Uterus (tissue), 4 donors: ENCODE results near the gene CUL5. TPM values are rescaled to one million over a fixed set of nuclear protein-coding genes. Genes with fewer than 3 reads are reported as not detected.

ENCODE experiments used
- DNase-seq, 2 donors: peaks; one replicate each; pipeline ENCODE4 v3.0.0-alpha.2; 2019 to 2020
- H3K27ac ChIP-seq, 2 donors: fragments of 200-600 bp; sonication (generic); 1 replicate in 1 of 2; 2 replicates in 1 of 2; pipeline ENCODE4 v1.5.1; 2016 to 2018
- H3K27me3 ChIP-seq, 2 donors: fragments of 200-600 bp; sonication (generic); one replicate each; pipeline ENCODE4 v1.5.1; 2018 to 2019; ENCODE audit warnings: control low read depth in 1 of 2
- H3K36me3 ChIP-seq, 2 donors: fragments of 200-600 bp; sonication (generic); one replicate each; pipeline ENCODE4 v1.5.1; 2019; ENCODE audit warnings: control low read depth in 1 of 2
- H3K4me1 ChIP-seq, 2 donors: fragments of 200-600 bp; sonication (generic); one replicate each; pipeline ENCODE4 v1.5.1; 2018 to 2019; ENCODE audit warnings: control low read depth in 1 of 2
- H3K4me3 ChIP-seq, 2 donors: fragments of 200-600 bp; sonication (generic); 1 replicate in 1 of 2; 2 replicates in 1 of 2; pipeline ENCODE4 v1.5.1; 2018 to 2019; ENCODE audit warnings: mild to moderate bottlenecking in 1 of 2
- H3K9me3 ChIP-seq, 2 donors: fragments of 200-600 bp; sonication (generic); one replicate each; pipeline ENCODE4 v1.5.1; 2019; ENCODE audit warnings: control low read depth in 1 of 2
- POLR2A ChIP-seq, 2 donors: fragments of 450-650 bp; IDR thresholded peaks; one replicate each; pipeline ENCODE4 v1.6.1; 2016; ENCODE audit warnings: antibody characterized with exemption in 2 of 2, mild to moderate bottlenecking in 1 of 2, moderate library complexity in 1 of 2
- intact Hi-C: fragments of 100-400 bp; cut with DNase I; formaldehyde crosslinking; loops from one replicate; pipeline ENCODE4 v1.15.1; 2023; ENCODE audit warnings: low total_unique reads
- total RNA-seq, 4 donors: library from RNA; depleted of rRNA in 3 of 4; stranded (reverse); fragments of >200 nt in 3 of 4; gene quantifications; one replicate each; pipeline versions ENCODE4 v1.1.0 to v1.2.4, GENCODE V29; 2014 to 2023
- TF ChIP-seq, protein P1 (sequence below), 4 experiments: fragments of 200-600 bp in 2 of 4; fragments of 450-650 bp in 2 of 4; sonication (generic) in 2 of 4; IDR thresholded peaks; one replicate each; pipeline ENCODE4 v1.5.1; 2016 to 2019; ENCODE audit warnings: antibody characterized with exemption in 4 of 4, mild to moderate bottlenecking in 2 of 4, moderate library complexity in 1 of 4
- donor health status: DM: yes; HTN: yes; CAD: no.

CUL5 gene
- total RNA-seq, 4 donors from 2014 or later = 29.5 to 79.8 (median 40.9) TPM

DNA sequence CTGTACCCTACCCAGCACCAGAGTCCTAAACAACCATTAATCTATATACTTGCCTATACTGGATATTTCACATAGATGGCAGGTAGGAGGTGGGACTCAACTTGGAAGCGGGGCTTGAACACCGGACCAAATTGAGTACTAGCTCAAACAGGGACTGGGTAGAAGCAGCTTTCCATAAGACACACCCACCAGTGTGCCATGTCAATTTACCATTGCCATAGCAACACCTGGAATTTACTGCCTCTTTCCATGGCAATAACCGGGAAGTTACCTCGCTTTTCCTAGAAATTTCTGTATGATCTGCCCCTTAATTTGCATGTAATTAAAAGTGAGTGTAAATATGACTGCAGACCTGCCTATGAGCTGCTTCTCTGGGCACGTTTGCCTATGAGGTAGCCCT, 38.6 kb upstream of the CUL5 start:
- Histone ChIP-seq H3K4me1 (no peaks in the 10 kb centered on the region), H3K9me3 (no peaks in the 10 kb centered on the region), H3K27ac (no peak overlapping the region), H3K27me3 (no peaks in the 10 kb centered on the region), H3K4me3 (no peak overlapping the region), H3K36me3 (no peaks in the 10 kb centered on the region)
- DNase-seq = no peak
- TF ChIP-seq, protein P1, sequence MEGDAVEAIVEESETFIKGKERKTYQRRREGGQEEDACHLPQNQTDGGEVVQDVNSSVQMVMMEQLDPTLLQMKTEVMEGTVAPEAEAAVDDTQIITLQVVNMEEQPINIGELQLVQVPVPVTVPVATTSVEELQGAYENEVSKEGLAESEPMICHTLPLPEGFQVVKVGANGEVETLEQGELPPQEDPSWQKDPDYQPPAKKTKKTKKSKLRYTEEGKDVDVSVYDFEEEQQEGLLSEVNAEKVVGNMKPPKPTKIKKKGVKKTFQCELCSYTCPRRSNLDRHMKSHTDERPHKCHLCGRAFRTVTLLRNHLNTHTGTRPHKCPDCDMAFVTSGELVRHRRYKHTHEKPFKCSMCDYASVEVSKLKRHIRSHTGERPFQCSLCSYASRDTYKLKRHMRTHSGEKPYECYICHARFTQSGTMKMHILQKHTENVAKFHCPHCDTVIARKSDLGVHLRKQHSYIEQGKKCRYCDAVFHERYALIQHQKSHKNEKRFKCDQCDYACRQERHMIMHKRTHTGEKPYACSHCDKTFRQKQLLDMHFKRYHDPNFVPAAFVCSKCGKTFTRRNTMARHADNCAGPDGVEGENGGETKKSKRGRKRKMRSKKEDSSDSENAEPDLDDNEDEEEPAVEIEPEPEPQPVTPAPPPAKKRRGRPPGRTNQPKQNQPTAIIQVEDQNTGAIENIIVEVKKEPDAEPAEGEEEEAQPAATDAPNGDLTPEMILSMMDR (IDR thresholded peaks at IDR 0.05) = no peak
- TF ChIP-seq POLR2A (IDR thresholded peaks at IDR 0.05) = no peak
- intact Hi-C loops = no loop called here

DNA sequence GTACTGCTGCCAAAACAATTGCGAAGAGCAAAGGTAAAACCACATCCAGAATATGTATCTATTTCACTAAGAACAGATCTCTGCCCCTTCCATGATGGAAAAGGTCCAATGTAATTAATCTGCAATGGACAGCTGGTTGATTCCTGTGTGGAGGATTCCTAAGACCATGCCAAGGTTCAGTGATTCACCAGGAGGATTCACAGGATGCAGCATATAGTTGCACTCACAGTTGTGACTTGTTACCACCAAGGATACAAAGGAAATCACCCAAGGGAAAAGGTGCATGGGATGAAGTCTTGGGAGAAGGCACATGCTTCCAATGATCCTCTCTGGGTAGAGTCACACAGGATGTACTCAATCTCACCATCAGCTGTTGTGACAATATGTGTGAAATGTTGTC, 35.1 kb upstream of the CUL5 start:
- Histone ChIP-seq H3K9me3 (no peaks in the 10 kb centered on the region), H3K4me1 (no peaks in the 10 kb centered on the region), H3K4me3 (no peak overlapping the region), H3K27me3 (no peaks in the 10 kb centered on the region), H3K36me3 (no peaks in the 10 kb centered on the region), H3K27ac (no peak overlapping the region)
- DNase-seq = no peak
- intact Hi-C loops = no loop called here
- TF ChIP-seq POLR2A (IDR thresholded peaks at IDR 0.05) = no peak
- TF ChIP-seq, protein P1 (IDR thresholded peaks at IDR 0.05) = no peak

DNA sequence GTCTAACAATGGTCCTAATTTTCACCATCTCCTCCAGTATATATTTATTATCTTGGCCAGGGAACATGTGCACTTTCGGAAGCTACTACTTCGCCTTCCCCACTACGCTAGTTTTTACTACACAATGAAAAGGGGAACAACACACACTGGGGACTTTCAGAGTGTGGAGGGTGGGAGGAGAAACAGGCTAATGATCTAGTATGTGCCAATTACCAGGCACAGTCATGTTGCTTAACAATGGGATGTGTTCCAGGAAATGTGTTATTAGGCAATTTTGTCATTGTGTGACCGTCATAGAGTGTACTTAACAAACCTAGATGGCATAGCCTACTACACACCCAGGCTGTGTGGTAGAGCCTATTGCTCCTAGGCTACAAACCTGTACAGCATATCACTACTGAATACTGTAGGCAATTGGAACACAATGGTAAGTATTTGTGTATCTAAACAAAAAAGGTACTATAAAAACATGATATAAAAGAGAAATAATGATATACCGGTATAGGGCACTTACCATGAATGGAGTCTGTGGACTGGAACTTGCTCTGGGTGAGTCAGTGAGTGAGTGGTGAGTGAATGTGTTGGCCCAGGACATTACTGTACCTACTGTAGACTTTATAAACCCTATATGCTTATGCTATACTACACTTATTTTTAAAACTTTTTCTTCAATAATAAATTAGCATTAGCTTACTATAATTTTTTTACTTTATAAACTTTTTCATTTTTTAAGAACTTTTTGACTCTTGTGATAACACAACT, 20.1 kb upstream of the CUL5 start:
- H3K36me3 ChIP-seq = no peaks in the 10 kb centered on the region
- no peak overlapping the region for H3K4me3 ChIP-seq
- intact Hi-C loops = no loop called here
- no peak for DNase-seq
- no peaks in the 10 kb centered on the region for H3K4me1 ChIP-seq
- no peak overlapping the region for H3K27ac ChIP-seq
- TF ChIP-seq, protein P1 (IDR thresholded peaks at IDR 0.05) = no peak
- TF ChIP-seq POLR2A (IDR thresholded peaks at IDR 0.05) = no peak
- H3K9me3 ChIP-seq = no peaks in the 10 kb centered on the region
- no peaks in the 10 kb centered on the region for H3K27me3 ChIP-seq

DNA sequence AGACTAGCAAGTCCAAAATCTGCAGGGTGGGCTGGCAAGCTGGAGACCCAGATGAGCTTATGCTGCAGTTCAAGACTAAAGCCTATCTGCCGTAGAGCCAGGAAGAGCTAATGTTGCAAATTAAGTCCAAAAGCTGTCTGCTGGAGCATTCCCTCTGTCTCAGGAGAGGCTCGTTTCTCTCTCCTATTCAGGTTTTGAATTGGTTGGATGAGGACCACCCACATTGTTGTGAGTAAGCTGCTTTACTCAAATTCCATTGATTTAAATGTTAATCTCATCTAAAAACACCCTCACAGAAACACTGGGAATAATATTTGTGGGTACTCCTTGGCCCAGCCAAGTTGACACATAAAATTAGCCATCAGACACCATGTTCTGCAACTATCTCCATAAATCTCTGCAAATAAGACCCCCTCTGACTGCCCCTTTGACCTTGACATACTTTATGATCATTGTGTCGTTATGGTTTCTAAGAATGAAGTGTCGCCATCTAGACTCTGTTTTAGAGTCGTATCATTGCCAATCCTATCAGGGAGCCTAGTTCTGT, 16.8 kb upstream of the CUL5 start:
- no peaks in the 10 kb centered on the region for H3K9me3 ChIP-seq
- no peaks in the 10 kb centered on the region for H3K36me3 ChIP-seq
- intact Hi-C loops = no loop called here
- no peak overlapping the region for H3K27ac ChIP-seq
- no peaks in the 10 kb centered on the region for H3K27me3 ChIP-seq
- no peaks in the 10 kb centered on the region for H3K4me1 ChIP-seq
- no peak for DNase-seq
- no peak overlapping the region for H3K4me3 ChIP-seq
- TF ChIP-seq, protein P1 (IDR thresholded peaks at IDR 0.05) = no peak
- no peak for TF ChIP-seq POLR2A (IDR thresholded peaks at IDR 0.05)

DNA sequence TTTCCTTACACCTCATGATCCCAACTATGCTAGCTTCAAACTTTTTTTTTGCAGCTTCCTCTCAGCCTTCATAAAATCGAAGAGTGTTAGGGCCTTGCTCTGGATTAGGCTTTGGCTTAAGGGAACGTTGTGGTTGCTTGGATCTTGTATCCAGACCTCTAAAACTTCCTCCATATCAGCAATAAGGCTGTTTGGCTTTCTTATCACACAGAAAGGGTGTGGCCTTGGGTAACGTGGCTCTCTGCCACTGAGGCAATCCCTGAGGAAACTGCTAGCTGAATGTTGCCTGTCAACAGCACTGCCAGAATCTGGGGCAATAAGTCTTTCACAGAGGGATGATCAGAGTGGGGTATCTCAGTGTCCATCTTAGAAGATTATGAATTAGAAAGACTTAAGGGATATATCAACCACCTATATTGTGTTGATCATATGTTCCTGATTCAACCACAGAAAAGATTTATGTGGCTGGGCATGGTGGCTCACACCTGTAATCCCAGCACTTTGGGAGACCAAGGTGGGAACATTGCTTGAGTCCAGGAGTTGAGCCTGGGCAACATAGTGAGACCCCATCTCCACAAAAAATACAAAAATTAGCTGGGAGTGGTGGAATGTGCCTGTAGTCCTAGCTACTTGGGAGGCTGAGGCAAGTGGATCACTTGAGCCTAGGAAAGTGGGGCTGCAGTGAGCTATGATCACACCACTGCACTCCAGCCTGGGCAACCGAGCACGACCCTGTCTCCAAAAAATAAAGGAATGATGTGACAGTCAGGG, 12.5 kb upstream of the CUL5 start:
- no peaks in the 10 kb centered on the region for H3K9me3 ChIP-seq
- TF ChIP-seq POLR2A (IDR thresholded peaks at IDR 0.05) = no peak
- TF ChIP-seq, protein P1 (IDR thresholded peaks at IDR 0.05) = no peak
- no peak overlapping the region for H3K4me3 ChIP-seq
- no peak overlapping the region for H3K27ac ChIP-seq
- H3K36me3 ChIP-seq = no peaks in the 10 kb centered on the region
- no peak for DNase-seq
- no peaks in the 10 kb centered on the region for H3K27me3 ChIP-seq
- intact Hi-C loops = no loop called here
- no peaks in the 10 kb centered on the region for H3K4me1 ChIP-seq
